GM12891 (cell line): ENCODE results near the gene PCDHB2. TPM values are rescaled to one million over a fixed set of nuclear protein-coding genes. Genes with fewer than 3 reads are reported as not detected.
"Not testable (repeated sequence)": the region's sequence is repeated elsewhere in the genome, so short reads cannot be mapped to it uniquely, and the experiment has no call there.

ENCODE experiments used
- DNase-seq: peaks from one replicate; pipeline ENCODE4 v3.0.0; 2011; ENCODE audit warnings: low spot score; ENCODE audit not compliant: insufficient read length
- FAIRE-seq: peaks from 2 replicates; lab custom pipeline; 2011; peaks lifted over from hg19 to GRCh38; lab: Jason Lieb, UNC
- PAX5 ChIP-seq: IDR thresholded peaks from 2 replicates; pipeline ENCODE4 v1.6.1; 2011; ENCODE audit warnings: low read length, moderate library complexity, mild to moderate bottlenecking; ENCODE audit not compliant: insufficient read depth, severe bottlenecking
- POLR2A ChIP-seq: IDR thresholded peaks from 2 replicates; pipeline ENCODE4 v1.6.1; 2011; ENCODE audit warnings: low read depth, low read length, control low read depth
- POLR2AphosphoS5 ChIP-seq: IDR thresholded peaks from 2 replicates; pipeline ENCODE4 v1.6.1; 2011; ENCODE audit warnings: low read depth, low read length, control low read depth
- POU2F2 ChIP-seq: IDR thresholded peaks from 2 replicates; pipeline ENCODE4 v1.6.1; 2011; ENCODE audit warnings: low read depth, mild to moderate bottlenecking, control low read depth, low read length, moderate library complexity
- SPI1 ChIP-seq: IDR thresholded peaks from 2 replicates; pipeline ENCODE4 v1.6.1; 2011; ENCODE audit warnings: low read depth, low read length, control low read depth
- TAF1 ChIP-seq: IDR thresholded peaks from 2 replicates; pipeline ENCODE4 v1.6.1; 2011; ENCODE audit warnings: low read depth, low read length, control low read depth
- polyA plus RNA-seq: library from polyadenylated mRNA; unstranded; fragments of >200 nt; gene quantifications from one replicate; pipeline ENCODE4 v1.2.1, GENCODE V29; 2012; ENCODE audit warnings: low read depth, missing spikeins, inconsistent platforms; ENCODE audit not compliant: missing spikeins

The PCDHB2 gene
- polyA plus RNA-seq = not detected

DNA sequence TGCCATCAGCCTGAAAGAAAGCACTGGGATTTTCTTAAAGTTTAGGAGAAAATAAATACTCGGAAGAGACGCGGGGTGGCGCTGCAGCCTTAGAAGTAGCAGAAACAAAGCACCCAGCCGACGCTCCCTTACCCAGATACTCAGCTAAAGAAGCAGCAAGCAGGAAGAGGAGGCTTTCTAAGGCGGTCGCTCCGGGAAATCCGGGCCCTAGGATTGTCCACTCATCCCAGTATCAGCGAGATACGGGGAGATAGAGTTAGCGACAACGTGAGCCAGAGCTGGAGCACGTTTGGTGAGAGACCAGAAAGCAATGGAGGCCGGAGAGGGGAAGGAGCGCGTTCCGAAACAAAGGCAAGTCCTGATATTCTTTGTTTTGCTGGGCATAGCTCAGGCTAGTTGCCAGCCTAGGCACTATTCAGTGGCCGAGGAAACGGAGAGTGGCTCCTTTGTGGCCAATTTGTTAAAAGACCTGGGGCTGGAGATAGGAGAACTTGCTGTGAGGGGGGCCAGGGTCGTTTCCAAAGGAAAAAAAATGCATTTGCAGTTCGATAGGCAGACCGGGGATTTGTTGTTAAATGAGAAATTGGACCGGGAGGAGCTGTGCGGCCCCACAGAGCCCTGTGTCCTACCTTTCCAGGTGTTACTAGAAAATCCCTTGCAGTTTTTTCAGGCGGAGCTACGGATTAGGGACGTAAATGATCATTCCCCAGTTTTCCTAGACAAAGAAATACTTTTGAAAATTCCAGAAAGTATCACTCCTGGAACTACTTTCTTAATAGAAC lies at the start of gene PCDHB2:
Gene PCDHB2, plus strand, starts transcription at position 135 of the 782 bp plus-strand sequence. Its CDS starts 176 bp downstream, at position 311.
- FAIRE-seq (no peak), DNase-seq (no peak)
- no peak for TF ChIP-seq SPI1
- no peak for TF ChIP-seq TAF1
- no peak for TF ChIP-seq PAX5
- TF ChIP-seq POU2F2 = no peak
- no peak for TF ChIP-seq POLR2A
- TF ChIP-seq POLR2AphosphoS5 = no peak

- FAIRE-seq (no peak), DNase-seq (no peak)
- TF ChIP-seq PAX5 (no peak), SPI1 (no peak), POLR2A (no peak), TAF1 (no peak), POU2F2 (no peak), POLR2AphosphoS5 (no peak)
Observed at GRCh38 chr5:141050622-141051520, 43.5 kb upstream of the PCDHB2 start, which contains the start of gene PCDHB1. Gene PCDHB1 (plus strand): TSS chr5:141051374. CDS start chr5:141051471, 97 bp downstream.

DNA sequence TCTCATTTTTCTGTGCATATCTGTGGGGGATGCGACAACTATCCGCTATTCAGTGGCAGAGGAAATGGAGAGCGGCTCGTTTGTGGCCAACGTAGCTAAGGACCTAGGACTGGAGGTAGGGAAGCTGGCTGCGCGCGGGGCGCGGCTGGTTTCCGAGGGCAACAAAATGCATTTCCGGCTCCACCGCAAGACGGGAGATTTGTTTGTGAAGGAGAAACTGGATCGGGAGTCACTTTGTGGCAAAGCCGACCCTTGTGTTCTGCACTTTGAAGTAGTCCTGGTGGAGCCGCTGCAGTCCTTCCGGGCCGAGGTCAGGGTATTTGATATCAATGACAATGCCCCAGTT lies 42.9 kb upstream of the PCDHB2 start:
- FAIRE-seq (no peak), DNase-seq (no peak)

GRCh38 chr5:141077826-141078225 lies 16.6 kb upstream of the PCDHB2 start:
- TF ChIP-seq SPI1 = no peak
- TF ChIP-seq POU2F2 = no peak
- no peak for TF ChIP-seq POLR2AphosphoS5
- no peak for TF ChIP-seq PAX5
- no peak for FAIRE-seq

More for the DNA sequence above, 42.9 kb upstream of the PCDHB2 start:
- TF ChIP-seq TAF1 = no peak

DNA sequence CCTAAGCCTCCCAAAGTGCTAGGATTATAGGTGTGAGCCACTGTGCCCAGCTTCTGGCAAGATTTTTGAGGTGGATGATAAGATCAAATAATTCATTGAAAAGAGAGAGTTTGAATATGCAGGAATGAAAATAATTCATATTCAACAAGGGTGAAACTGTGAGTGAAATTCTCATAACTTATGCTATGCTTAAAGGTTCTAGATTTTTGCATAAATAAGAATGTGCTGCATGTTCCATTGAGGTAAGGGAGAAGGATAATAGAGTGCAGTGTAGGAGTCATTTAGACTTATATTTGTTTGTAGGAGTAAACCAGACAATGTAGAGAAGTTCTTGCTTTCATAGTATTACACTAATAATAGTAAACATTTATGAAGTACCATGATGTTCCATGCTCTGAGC lies 12.2 kb upstream of the PCDHB2 start:
- FAIRE-seq (no peak), DNase-seq (no peak)
- TF ChIP-seq POLR2A (no peak), SPI1 (no peak), POLR2AphosphoS5 (no peak), PAX5 (no peak), POU2F2 (no peak), TAF1 (no peak)

More at GRCh38 chr5:141077826-141078225, 16.6 kb upstream of the PCDHB2 start:
- no peak for DNase-seq

- TF ChIP-seq SPI1 (no peak), POU2F2 (no peak), POLR2AphosphoS5 (no peak), TAF1 (no peak), POLR2A (no peak), PAX5 (no peak)
- DNase-seq (no peak), FAIRE-seq (no peak)
Observed at GRCh38 chr5:141084487-141084989, 9.9 kb upstream of the PCDHB2 start.

GRCh38 chr5:141095263-141095641 lies 837 bp downstream of the PCDHB2 start:
- DNase-seq (no peak), FAIRE-seq (no peak)
- no peak for TF ChIP-seq POU2F2
- no peak for TF ChIP-seq POLR2AphosphoS5
- no peak for TF ChIP-seq TAF1

DNA sequence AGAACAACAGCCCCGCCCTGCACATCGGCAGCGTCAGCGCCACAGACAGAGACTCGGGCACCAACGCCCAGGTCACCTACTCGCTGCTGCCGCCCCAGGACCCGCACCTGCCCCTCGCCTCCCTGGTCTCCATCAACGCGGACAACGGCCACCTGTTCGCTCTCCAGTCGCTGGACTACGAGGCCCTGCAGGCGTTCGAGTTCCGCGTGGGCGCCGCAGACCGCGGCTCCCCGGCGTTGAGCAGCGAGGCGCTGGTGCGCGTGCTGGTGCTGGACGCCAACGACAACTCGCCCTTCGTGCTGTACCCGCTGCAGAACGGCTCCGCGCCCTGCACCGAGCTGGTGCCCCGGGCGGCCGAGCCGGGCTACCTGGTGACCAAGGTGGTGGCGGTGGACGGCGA lies 1.8 kb downstream of the PCDHB2 start:
- DNase-seq, FAIRE-seq: not testable (repeated sequence)

DNA sequence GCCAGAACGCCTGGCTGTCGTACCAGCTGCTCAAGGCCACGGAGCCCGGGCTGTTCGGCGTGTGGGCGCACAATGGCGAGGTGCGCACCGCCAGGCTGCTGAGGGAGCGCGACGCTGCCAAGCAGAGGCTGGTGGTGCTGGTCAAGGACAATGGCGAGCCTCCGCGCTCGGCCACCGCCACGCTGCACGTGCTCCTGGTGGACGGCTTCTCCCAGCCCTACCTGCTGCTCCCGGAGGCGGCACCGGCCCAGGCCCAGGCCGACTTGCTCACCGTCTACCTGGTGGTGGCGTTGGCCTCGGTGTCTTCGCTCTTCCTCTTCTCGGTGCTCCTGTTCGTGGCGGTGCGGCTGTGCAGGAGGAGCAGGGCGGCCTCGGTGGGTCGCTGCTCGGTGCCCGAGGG lies 2.2 kb downstream of the PCDHB2 start:
- not testable (repeated sequence) for FAIRE-seq, DNase-seq

- TF ChIP-seq POLR2AphosphoS5 (no peak), POLR2A (no peak), SPI1 (no peak), POU2F2 (no peak), TAF1 (no peak), PAX5 (no peak)
- DNase-seq (no peak), FAIRE-seq (no peak)
Observed at GRCh38 chr5:141100243-141100805, 5.9 kb downstream of the PCDHB2 start, which contains the start of gene PCDHB3. Gene PCDHB3 (plus strand): TSS chr5:141100473. CDS start chr5:141100650, 177 bp downstream.
